ENCODE measurements around the gene ERP29. TPM values are rescaled to one million over a fixed set of nuclear protein-coding genes. Genes with fewer than 3 reads are reported as not detected.
"Not testable (repeated sequence)": the region's sequence is repeated elsewhere in the genome, so short reads cannot be mapped to it uniquely, and the experiment has no call there.

ERP29 gene
- polyA plus RNA-seq, 1 donor, result 66.4 TPM

- DNase-seq (ENCODE audit: low read depth), result no peak
These were observed 11.7 kb upstream of the ERP29 start for GRCh38 chr12:112001576-112001975.

DNA sequence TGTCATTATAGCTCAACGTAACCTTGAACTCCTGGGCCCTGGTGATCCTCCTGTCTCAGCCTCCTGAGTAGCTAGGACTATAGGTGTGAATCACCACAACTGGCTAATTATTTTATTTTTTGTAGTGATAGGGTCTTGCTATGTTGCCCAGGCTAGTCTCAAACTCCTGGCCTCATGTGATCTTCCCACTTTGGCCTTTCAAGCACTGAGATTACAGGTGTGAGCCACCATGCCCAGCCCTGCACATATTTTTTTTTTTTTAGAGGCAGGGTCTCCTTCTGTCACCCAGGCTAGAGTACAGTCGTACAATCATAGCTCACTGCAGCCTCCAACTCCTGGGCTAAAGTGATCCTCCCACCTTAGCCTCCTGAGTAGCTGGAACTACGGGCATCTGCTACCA, 9.2 kb upstream of the ERP29 start:
- no peak for DNase-seq (ENCODE audit: low read depth)

DNA sequence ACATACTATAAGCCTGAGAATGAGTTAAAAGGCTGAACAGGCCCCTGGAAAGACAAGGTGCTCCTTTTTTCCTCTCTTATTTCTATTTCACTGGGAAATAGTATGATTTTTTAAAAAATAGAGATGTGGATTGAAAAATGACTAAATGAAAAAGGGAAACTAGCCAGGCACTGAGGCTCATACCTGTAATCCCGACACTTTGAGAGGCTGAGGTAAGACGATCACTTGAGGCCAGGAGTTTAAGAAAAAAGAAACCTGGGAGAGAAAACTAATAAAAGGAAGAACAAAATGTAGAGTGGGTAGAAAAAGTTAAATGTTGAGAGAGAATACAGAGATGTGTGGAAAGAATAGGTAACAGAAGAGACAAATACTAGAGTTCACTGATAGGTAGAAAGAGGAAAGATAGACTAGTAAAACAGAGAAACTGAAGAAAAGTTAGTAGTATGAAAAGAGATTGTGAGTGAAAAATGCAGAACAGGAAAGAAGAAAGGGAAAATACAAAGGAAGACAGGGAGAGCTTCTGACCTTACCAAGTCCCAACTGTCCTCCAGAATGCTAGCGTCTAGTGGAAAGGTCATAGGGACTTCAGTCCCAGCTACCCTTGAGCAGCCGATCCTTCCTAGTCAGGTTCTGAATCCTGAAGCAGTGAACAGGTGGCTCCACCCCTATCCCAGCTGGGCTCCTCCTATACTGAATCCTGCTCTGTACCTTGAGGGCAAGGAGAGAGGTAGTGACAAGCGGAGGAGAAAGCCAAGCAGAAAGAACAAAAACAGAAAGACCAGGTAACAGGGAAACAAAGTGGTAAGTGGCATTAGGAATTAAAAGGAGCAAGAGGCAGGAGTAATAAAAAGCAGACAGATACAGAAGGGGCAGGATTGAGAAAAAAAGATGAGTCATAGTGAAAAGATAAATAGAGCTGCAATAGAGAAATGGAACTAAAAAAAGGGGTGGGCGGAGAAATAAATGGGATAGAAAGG, 7.5 kb upstream of the ERP29 start:
- no peak for DNase-seq (ENCODE audit: low read depth)

DNA sequence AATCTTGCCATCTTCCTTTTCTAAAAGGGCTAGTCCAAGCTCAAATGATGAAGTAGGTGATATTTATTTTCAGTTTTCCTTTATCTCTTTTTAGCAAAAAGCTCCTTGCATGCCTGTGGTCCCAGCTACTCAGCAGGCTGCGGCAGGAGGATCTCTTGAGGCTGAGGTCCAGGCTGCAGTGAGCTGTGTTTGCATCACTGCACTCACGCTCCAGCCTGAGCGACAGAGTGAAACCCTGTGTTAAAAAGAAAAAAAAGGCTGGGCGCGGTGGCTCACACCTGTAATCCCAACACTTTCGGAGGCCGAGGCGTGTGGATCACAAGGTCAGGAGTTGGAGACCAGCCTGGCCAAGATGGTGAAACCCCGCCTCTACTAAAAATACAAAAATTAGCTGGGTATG, 5.3 kb upstream of the ERP29 start:
- DNase-seq (ENCODE audit: low read depth), result no peak

DNA sequence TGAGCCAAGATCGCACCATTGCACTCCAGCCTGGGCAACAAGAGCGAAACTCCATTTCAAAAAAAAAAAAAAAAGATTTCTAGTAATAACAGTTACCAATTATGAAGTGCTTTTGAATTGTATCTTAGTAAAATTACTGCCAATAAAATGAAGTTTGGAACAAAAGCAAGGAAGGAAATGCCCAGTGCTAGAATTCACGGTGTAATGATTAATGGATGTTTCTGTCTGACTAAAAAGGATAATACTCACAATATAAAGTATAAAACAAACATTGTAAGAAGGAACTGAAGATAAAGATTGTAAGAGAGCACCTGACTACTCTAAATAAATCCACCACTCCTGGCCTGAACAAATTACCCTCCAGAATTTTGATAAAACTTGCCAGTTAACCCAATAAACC, 4.3 kb upstream of the ERP29 start:
- DNase-seq (ENCODE audit: low read depth), result no peak

- not testable (repeated sequence) for DNase-seq (ENCODE audit: low read depth)
These were observed 3.6 kb upstream of the ERP29 start for GRCh38 chr12:112009596-112009995.

DNA sequence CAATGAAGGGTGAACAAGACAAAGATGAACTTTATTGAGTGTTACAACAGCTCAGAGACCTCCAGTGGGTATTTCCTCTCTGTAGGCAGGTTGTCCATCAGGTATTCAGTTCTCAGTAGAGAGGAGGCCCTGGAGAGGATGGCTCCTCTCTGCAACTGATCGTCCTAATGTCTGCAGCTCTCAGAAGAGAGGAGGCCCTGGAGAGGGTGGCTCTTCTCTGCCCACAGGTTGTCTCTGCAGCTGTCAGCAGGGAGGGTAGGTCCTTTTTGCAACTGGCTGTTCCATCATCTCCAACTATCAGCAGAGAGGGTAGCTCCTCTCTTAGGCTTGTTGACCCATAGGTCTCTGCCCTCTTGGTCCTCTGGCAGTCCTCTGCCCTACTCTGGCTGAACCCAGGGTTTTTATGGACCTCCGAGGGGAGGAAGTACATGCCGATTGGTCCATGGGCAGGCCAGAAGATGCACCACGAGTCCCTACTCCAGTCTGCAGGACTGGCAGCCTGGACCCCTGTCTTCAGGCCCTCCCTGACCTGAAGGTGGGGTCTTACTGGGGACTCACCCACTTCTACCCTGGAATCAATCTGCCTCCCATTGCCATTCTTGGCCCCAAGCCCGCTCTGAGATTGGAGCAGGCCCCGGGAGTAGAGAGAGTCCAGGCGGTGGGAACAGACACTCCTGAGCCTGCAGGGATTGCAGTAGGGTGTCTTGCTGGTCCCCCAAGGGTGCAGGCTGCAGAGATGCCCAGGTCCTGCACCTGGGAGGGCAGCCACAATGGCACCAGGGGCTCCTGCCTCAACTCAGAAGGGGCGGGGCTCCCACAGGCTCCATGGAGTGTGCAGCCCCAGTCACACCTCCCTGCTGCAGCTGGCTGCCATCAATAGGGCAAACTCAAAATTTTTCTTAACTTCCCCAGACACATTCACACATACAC, 2.5 kb upstream of the ERP29 start:
- no peak for DNase-seq (ENCODE audit: low read depth)

GRCh38 chr12:112011685-112012084, 1.5 kb upstream of the ERP29 start:
- no peak for DNase-seq (ENCODE audit: low read depth)

GRCh38 chr12:112013601-112014402, 576 bp downstream of the ERP29 start:
- no peak for DNase-seq (ENCODE audit: low read depth)

GRCh38 chr12:112015938-112016337, 2.7 kb downstream of the ERP29 start:
- no peak for DNase-seq (ENCODE audit: low read depth)

DNA sequence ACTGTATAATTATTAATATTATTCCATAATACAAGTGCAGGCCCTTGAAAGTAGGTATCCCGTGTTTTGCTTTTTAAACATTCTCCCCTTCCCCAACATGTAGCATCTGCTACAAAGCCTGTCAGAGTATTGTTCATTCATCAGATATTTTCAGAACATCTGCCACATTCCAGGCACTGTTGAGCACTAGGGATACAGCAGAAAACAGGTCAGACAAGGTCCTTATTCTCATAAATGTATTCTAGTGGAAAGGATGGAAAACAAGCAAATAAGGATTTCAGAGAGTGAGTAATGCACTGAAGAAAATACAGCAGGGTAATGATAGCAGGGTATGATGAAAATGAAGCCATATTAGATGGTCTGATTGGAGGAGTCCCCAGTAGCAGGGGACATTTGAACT, 3.8 kb downstream of the ERP29 start:
- DNase-seq (ENCODE audit: low read depth), result no peak

DNA sequence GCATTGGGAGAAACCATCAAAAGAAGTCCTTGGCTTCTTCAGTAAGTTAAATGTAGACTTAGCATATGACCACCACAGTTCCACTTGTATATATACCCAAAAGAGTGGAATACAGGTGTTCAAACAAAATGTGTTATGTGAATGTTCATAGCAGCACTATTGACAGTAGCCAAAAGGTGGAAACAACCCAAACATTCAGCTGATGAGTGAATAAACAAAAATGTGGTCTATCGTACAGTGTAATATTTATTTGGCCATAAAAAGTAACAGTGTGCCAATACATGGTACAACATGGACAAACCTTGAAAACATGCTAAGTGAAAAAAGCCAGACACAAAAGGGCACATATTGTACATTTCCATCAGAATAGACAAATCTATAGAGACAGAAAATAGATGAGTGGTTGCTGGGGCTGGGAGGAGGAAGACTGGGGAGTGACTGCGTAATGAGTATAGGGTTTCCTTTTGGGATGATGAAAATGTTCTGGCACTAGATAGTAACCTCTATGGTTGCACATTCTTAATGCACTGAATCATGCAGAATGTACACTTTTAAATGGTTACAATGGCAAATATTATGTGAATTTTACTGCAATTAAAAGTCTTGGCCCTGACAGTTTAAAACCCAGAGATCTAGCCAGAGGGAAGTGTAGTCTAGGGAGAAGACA, 5.5 kb downstream of the ERP29 start:
- no peak for DNase-seq (ENCODE audit: low read depth)

GRCh38 chr12:112020947-112021457, 7.8 kb downstream of the ERP29 start:
- no peak for DNase-seq (ENCODE audit: low read depth)

DNA sequence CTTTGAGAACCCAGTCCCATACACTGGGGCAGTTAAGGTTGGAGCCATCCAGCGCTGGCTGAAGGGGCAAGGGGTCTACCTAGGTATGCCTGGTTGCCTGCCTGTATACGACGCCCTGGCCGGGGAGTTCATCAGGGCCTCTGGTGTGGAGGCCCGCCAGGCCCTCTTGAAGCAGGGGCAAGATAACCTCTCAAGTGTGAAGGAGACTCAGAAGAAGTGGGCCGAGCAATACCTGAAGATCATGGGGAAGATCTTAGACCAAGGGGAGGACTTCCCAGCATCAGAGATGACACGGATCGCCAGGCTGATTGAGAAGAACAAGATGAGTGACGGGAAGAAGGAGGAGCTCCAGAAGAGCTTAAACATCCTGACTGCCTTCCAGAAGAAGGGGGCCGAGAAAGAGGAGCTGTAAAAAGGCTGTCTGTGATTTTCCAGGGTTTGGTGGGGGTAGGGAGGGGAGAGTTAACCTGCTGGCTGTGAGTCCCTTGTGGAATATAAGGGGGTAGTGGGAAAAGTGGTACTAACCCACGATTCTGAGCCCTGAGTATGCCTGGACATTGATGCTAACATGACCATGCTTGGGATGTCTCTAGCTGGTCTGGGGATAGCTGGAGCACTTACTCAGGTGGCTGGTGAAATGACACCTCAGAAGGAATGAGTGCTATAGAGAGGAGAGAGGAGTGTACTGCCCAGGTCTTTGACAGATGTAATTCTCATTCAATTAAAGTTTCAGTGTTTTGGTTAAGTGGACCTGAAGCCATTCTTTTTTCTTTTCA, 9.2 kb downstream of the ERP29 start:
- no peak for DNase-seq (ENCODE audit: low read depth)

DNA sequence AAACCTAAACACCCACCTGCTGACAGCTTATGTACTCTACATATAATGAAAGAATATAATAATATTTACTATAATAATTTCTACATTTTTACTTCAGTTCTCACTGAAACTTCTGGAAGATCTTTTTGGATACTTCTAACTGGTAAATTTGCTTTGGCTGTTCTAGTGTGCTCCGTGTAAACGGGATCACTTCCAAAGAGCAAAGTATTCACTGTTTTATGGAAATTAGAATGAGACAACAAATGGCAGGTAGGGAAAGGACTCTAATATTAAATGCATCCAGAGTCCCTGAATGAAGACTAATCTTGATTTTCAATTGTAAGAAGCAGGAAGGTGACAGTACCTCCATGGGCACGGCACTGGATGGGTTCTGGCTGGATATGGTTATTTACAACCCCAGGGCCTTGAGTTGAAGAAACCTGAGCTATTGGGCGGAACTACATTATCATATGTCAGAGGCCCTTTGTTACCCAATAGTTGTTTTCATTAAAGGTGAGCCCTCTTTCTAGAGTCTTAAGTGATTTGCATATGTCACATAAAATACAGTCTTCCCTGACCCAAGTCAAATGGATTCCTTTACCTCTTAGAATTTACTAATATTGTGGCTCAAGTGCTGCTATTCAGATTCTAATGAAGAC, 10.7 kb downstream of the ERP29 start:
- no peak for DNase-seq (ENCODE audit: low read depth)

DNA sequence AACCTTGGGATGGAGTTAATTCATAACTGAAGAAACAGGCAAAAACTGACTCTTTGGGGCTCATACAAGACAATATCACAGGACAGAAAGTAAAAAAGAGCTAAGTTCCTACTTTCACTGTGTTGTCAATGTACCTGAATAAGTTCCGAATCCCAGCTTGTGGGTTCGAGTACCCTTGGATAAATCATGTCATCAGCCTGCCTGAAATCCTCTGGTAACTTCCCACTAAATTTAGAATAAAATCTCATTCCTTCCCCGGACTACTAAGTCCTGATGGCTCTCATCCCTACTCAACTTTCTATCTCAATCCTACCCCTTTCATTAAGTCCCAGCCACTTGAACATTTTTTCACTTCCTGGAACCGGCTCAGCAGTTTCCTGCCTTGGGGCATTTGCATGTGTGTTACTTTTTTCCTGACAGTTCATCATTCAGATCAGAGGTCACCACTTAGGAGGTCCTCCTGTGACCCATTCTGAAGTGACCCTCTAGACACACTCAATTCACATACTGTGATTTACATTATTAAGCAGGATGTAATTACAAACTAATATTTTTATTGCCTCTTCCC, 12.7 kb downstream of the ERP29 start:
- DNase-seq (ENCODE audit: low read depth), result no peak

GRCh38 chr12:112029301-112029700, 16.1 kb downstream of the ERP29 start:
- DNase-seq (ENCODE audit: low read depth), result no peak

DNA sequence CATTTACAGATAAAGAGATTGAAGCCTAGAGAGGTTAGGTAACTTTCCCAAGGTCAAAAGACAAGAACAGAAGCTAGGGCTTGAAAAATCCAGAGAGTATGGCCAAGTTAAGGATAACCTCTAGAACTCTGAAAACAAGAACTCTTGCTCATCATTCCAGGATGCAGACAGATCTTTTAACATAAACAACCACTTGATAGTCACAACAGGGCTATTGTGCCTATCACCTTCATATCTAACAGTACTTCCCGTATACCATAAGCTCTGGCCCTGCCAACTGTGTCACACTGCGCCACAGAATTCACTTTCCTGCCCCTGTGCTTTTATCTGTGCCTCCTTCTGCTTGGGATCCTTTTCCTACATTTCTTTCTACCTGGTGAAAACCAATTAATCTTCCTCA, 18.2 kb downstream of the ERP29 start:
- no peak for DNase-seq (ENCODE audit: low read depth)

DNA sequence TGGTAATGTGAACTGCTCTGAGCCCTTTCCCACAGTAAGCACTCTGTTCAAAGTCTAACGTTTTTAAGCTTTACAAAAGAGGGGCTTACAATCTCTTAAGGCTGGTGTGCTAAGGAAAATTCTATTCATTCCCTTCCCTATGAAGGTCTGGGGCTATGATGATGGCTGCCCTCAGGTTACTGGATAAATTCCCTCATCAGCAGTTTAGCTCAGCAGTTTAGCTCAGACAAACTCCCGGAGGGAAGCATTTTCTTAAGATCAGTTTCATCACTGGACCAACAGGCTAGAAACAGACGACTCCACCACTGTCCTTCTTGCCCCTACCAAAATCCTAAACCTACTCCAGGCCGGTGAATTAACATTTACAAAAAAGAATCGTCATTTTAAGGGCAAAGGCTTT, 19.1 kb downstream of the ERP29 start:
- no peak for DNase-seq (ENCODE audit: low read depth)

Measured in forelimb muscle (tissue), 1 donor.